NT2/D1 (cell line): ENCODE results near the gene MT1B.

Experiments
- SUZ12 ChIP-seq: IDR thresholded peaks from 2 replicates; pipeline ENCODE4 v1.6.1; 2011; ENCODE audit not compliant: insufficient read length, insufficient read depth; ENCODE audit errors: extremely low read depth
- ZNF274 ChIP-seq: IDR thresholded peaks from 2 replicates; pipeline ENCODE4 v1.6.1; 2011; ENCODE audit warnings: mild to moderate bottlenecking, low read depth, low read length

DNA sequence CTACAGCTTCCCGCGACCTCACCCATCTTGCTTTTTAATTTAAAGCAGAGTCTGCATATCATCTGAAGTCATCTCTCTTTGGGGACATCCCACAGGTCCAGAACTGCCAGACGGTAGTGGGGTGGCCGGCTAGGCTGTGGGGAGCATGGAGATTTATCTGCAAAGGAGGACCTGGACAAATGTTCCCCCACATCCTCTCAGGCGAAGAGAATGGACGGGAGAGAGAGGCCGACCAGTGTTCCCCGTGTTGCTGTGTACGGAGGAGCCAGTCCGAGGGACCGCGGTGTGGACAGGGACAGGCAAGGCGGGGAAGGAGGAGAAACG is 19.9 kb upstream of the MT1B start:
- TF ChIP-seq ZNF274: no peak
- peak; percentile 49 for TF ChIP-seq SUZ12
